ENCODE results near the gene SPINK4.

- TF ChIP-seq POLR2A (IDR thresholded peaks at IDR 0.05) (no peak), CTCF (IDR thresholded peaks at IDR 0.05) (peak; percentile 74 to 93 (median 80))
These were observed 14.4 kb upstream of the SPINK4 start for GRCh38 chr9:33225319-33226147.
